Thymus (tissue), 11 donors: ENCODE results near the gene RASSF5. TPM values are rescaled to one million over a fixed set of nuclear protein-coding genes. Genes with fewer than 3 reads are reported as not detected.

Experiments used
- DNase-seq, 9 donors: peaks; one replicate each; pipeline ENCODE4 v3.0.0-alpha.2; 2013; ENCODE audit warnings: low spot score in 9 of 9, low read depth in 6 of 9, missing footprints in 1 of 9
- H3K27ac ChIP-seq, 2 donors: one replicate each; pipeline ENCODE4 v1.5.1; 2013; ENCODE audit warnings: control low read depth in 1 of 2, low read depth in 1 of 2, low read length in 1 of 2, mild to moderate bottlenecking in 1 of 2, moderate library complexity in 1 of 2
- H3K27me3 ChIP-seq, 2 donors: one replicate each; pipeline ENCODE4 v1.5.1; 2013; ENCODE audit warnings: low read length in 1 of 2; ENCODE audit not compliant: control insufficient read depth in 2 of 2, insufficient read depth in 1 of 2
- H3K36me3 ChIP-seq, 2 donors: one replicate each; pipeline ENCODE4 v1.5.1; 2013; ENCODE audit warnings: low read length in 1 of 2, mild to moderate bottlenecking in 1 of 2, moderate library complexity in 1 of 2; ENCODE audit not compliant: control insufficient read depth in 2 of 2, insufficient read depth in 2 of 2
- H3K4me1 ChIP-seq, 2 donors: one replicate each; pipeline ENCODE4 v1.5.1; 2013; ENCODE audit warnings: low read length in 2 of 2; ENCODE audit not compliant: control insufficient read depth in 2 of 2, insufficient read depth in 2 of 2
- H3K4me3 ChIP-seq, 2 donors: one replicate each; pipeline ENCODE4 v1.5.1; 2013; ENCODE audit warnings: low read length in 2 of 2, control low read depth in 1 of 2, mild to moderate bottlenecking in 1 of 2
- H3K9me3 ChIP-seq, 2 donors: one replicate each; pipeline ENCODE4 v1.5.1; 2013; ENCODE audit warnings: low read length in 1 of 2, mild to moderate bottlenecking in 1 of 2; ENCODE audit not compliant: control insufficient read depth in 2 of 2, insufficient read depth in 1 of 2
- WGBS: extraction: QIAGEN DNeasy Blood & Tissue Kit; methylation state at CpG from one replicate; pipeline ENCODE4 v1.1.7; 2013; 5-methylcytosine and 5-hydroxymethylcytosine counted together
- polyA plus RNA-seq: library from polyadenylated mRNA; stranded (reverse); fragments of 200-250 nt; gene quantifications from one replicate; pipeline ENCODE4 v1.2.3, GENCODE V29; 2013
- total RNA-seq: library from RNA; stranded (reverse); fragments of 120-200 nt; gene quantifications from one replicate; pipeline ENCODE4 v1.2.4, GENCODE V29; 2013
- donor health status: healthy.

The RASSF5 gene
- total and polyA plus RNA-seq, 2 donors = 54.3 to 73.4 TPM

- Histone ChIP-seq H3K4me3 (peak overlapping the region in 1 of 2 donors; percentile 11), H3K9me3 (peaks cover 0 to 9% of the 10 kb centered on the region in 2 donors), H3K27ac (peak overlapping the region in 1 of 2 donors; percentile 2), H3K4me1 (peaks cover 11 to 35% of the 10 kb centered on the region in 2 donors), H3K36me3 (no peaks in the 10 kb centered on the region), H3K27me3 (peaks cover 43 to 62% of the 10 kb centered on the region in 2 donors)
- WGBS = 78% methylated on average over 10 of the region's 10 CpGs
- DNase-seq = no peak
Measured at GRCh38 chr1:206505702-206506355, 1.5 kb upstream of the RASSF5 start.

- Histone ChIP-seq H3K27ac (peak overlapping the region; percentile 47 to 78), H3K9me3 (peaks cover 0 to 9% of the 10 kb centered on the region in 2 donors), H3K4me3 (peak overlapping the region; percentile 36 to 54), H3K36me3 (no peaks in the 10 kb centered on the region), H3K4me1 (peaks cover 11 to 41% of the 10 kb centered on the region in 2 donors), H3K27me3 (peaks cover 43 to 62% of the 10 kb centered on the region in 2 donors)
- WGBS = 15% methylated on average over 48 of the region's 48 CpGs
- no peak for DNase-seq
Measured at GRCh38 chr1:206506405-206507283, 687 bp upstream of the RASSF5 start.

- Histone ChIP-seq H3K4me1 (peaks cover 11 to 51% of the 10 kb centered on the region in 2 donors), H3K4me3 (peak overlapping the region; percentile 11 to 54), H3K9me3 (peaks cover 0 to 9% of the 10 kb centered on the region in 2 donors), H3K27ac (no peak overlapping the region), H3K27me3 (peaks cover 43 to 62% of the 10 kb centered on the region in 2 donors), H3K36me3 (no peaks in the 10 kb centered on the region)
- WGBS = 52% methylated on average over 15 of the region's 15 CpGs
- no peak for DNase-seq
Measured at GRCh38 chr1:206508130-206508889, 979 bp downstream of the RASSF5 start.

GRCh38 chr1:206508956-206509355, 1.6 kb downstream of the RASSF5 start:
- no peak overlapping the region for H3K4me3 ChIP-seq
- no peaks in the 10 kb centered on the region for H3K36me3 ChIP-seq
- H3K4me1 ChIP-seq = peaks cover 11 to 58% of the 10 kb centered on the region in 2 donors
- 81% methylated on average over 6 of the region's 6 CpGs for WGBS
- DNase-seq = no peak
- peaks cover 43 to 62% of the 10 kb centered on the region in 2 donors for H3K27me3 ChIP-seq
- peaks cover 0 to 9% of the 10 kb centered on the region in 2 donors for H3K9me3 ChIP-seq
- no peak overlapping the region for H3K27ac ChIP-seq

GRCh38 chr1:206509612-206510257, 2.4 kb downstream of the RASSF5 start:
- H3K4me1 ChIP-seq = peaks cover 11 to 55% of the 10 kb centered on the region in 2 donors
- peaks cover 43 to 58% of the 10 kb centered on the region in 2 donors for H3K27me3 ChIP-seq
- H3K9me3 ChIP-seq = peaks cover 0 to 9% of the 10 kb centered on the region in 2 donors
- WGBS = 95% methylated on average over 12 of the region's 12 CpGs
- H3K36me3 ChIP-seq = no peaks in the 10 kb centered on the region
- no peak overlapping the region for H3K4me3 ChIP-seq
- H3K27ac ChIP-seq = no peak overlapping the region
- DNase-seq = no peak

- Histone ChIP-seq H3K27ac (no peak overlapping the region), H3K9me3 (peaks cover 0 to 9% of the 10 kb centered on the region in 2 donors), H3K4me1 (peaks cover 11 to 52% of the 10 kb centered on the region in 2 donors), H3K4me3 (no peak overlapping the region), H3K36me3 (no peaks in the 10 kb centered on the region), H3K27me3 (peaks cover 43 to 52% of the 10 kb centered on the region in 2 donors)
- no peak for DNase-seq
- WGBS = 94% methylated on average over 5 of the region's 5 CpGs
Measured at GRCh38 chr1:206510371-206510770, 3.0 kb downstream of the RASSF5 start.

- 89% methylated on average over 14 of the region's 14 CpGs for WGBS
- peak in 2 of 9 donors; percentile 21 to 53 for DNase-seq
- H3K27ac ChIP-seq = peak overlapping the region; percentile 64 to 74
- no peak overlapping the region for H3K4me3 ChIP-seq
- H3K4me1 ChIP-seq = peaks cover 9 to 48% of the 10 kb centered on the region in 2 donors
- peaks cover 33 to 40% of the 10 kb centered on the region in 2 donors for H3K27me3 ChIP-seq
- H3K36me3 ChIP-seq = no peaks in the 10 kb centered on the region
- peaks cover 0 to 9% of the 10 kb centered on the region in 2 donors for H3K9me3 ChIP-seq
Measured at GRCh38 chr1:206511362-206512057, 4.2 kb downstream of the RASSF5 start.
